Endodermal cell (in vitro differentiated cells): Measurements from ENCODE around the gene KIF3B. TPM values are rescaled to one million over a fixed set of nuclear protein-coding genes. Genes with fewer than 3 reads are reported as not detected.
A peak's percentile ranks its signal among the peaks of the same experiment; 100 is the strongest.

Source experiments
- DNase-seq: peaks from one replicate; pipeline ENCODE4 v3.0.0-alpha.2; 2017
- H3K27ac ChIP-seq: 2 replicates; pipeline ENCODE4 v1.5.1; 2013; ENCODE audit warnings: mild to moderate bottlenecking, low read depth, low read length, moderate library complexity
- H3K27me3 ChIP-seq: 2 replicates; pipeline ENCODE4 v1.6.1; 2013; ENCODE audit warnings: mild to moderate bottlenecking, low read length, moderate library complexity; ENCODE audit not compliant: insufficient read depth, control insufficient read depth, poor library complexity, severe bottlenecking
- H3K36me3 ChIP-seq: 2 replicates; pipeline ENCODE4 v1.7.0; 2013; ENCODE audit warnings: mild to moderate bottlenecking, low read length, moderate library complexity; ENCODE audit not compliant: control insufficient read depth, insufficient read depth
- H3K4me1 ChIP-seq: one replicate; pipeline ENCODE4 v1.7.0; 2013; ENCODE audit warnings: low read length; ENCODE audit not compliant: control insufficient read depth, insufficient read depth
- H3K4me3 ChIP-seq: 2 replicates; pipeline ENCODE4 v1.5.1; 2013; ENCODE audit warnings: mild to moderate bottlenecking, low read length, moderate library complexity
- H3K9ac ChIP-seq: 2 replicates; pipeline ENCODE4 v1.6.1; 2013; ENCODE audit warnings: mild to moderate bottlenecking, low read length, moderate library complexity; ENCODE audit not compliant: poor library complexity, severe bottlenecking; ENCODE audit errors: extremely low read depth
- H3K9me3 ChIP-seq: 2 replicates; pipeline ENCODE4 v1.6.1; 2013; ENCODE audit warnings: mild to moderate bottlenecking, low read length, moderate library complexity; ENCODE audit not compliant: control insufficient read depth
- H3K27ac Mint-ChIP-seq: 2 replicates; pipeline ENCODE4 v1.8.0; 2020; ENCODE audit warnings: mixed read lengths
- H3K27me3 Mint-ChIP-seq: 2 replicates; pipeline ENCODE4 v1.8.0; 2021; ENCODE audit warnings: mild to moderate bottlenecking, mixed read lengths; ENCODE audit not compliant: insufficient read depth
- H3K36me3 Mint-ChIP-seq: 2 replicates; pipeline ENCODE4 v1.8.0; 2020; ENCODE audit warnings: low read depth, mixed read lengths
- H3K4me1 Mint-ChIP-seq: 2 replicates; pipeline ENCODE4 v1.8.0; 2020; ENCODE audit warnings: mixed read lengths
- H3K4me3 Mint-ChIP-seq: 2 replicates; pipeline ENCODE4 v1.8.0; 2020; ENCODE audit warnings: mild to moderate bottlenecking, moderate library complexity, mixed read lengths
- H3K9me3 Mint-ChIP-seq: 2 replicates; pipeline ENCODE4 v1.8.0; 2020; ENCODE audit warnings: mild to moderate bottlenecking, mixed read lengths
- WGBS, 2 experiments: methylation state at CpG; one replicate each; pipeline versions ENCODE4 v1.1.5 to v1.1.7; 2013; ENCODE audit warnings: missing lambda C conversion rate in 2 of 2, mixed read lengths in 1 of 2; ENCODE audit not compliant: insufficient coverage in 1 of 2, insufficient read length in 1 of 2; 5-methylcytosine and 5-hydroxymethylcytosine counted together
- total RNA-seq, 2 donors: library from RNA; stranded (reverse); fragmentation: NEBNext Ultra II Directional in 1 of 2; extraction: Animal tissue kit (Norgen Biotek cat#: 25700) in 1 of 2; gene quantifications; 2 replicates in 1 of 2; 3 replicates in 1 of 2; pipeline ENCODE4 v1.2.1, GENCODE V29; 2021
- TF ChIP-seq, protein P1 (sequence below): fragments of 200-600 bp; sonication (generic); conservative IDR thresholded peaks from 2 replicates; pipeline ENCODE4 v1.5.0; 2021; ENCODE audit warnings: antibody characterized with exemption, mild to moderate bottlenecking

The KIF3B gene
- total RNA-seq, 2 donors from 2014 or later: 31.4 to 41.1 TPM

DNA sequence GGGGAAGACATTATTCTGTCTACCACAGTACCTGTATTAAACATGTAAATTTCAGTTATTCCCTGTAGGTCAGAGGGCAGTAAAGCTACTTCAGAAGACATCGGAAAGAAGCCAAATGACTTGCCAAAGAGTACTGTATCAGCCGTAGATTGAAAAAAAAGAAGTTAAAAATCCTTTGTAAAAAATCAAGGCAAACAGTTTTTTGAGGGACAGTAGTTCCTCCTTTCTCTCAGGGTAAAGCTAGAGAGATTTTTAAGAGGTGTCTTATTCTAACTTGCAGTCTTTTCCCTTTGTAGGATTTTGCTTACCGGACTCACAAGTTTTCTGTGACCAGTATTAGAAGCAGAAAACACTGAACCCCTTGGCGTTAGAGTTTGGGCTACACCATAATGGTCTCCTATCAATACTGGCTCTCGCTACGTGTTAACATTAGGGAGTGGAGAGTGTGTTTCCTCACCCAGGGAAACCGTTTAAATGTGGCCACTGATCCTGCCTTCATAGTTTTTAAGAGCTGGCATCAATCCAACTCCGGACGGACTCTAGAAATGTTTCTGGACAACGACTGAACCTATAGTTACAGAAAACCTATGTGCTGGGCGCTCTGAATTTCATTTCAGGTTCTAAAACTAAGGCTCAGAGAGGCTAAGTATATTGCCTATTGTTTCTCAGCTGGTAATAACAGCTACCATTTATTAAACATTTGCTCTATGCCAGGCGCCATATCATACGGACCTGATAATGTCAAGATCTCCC is 79.3 kb downstream of the KIF3B start:
- no peak overlapping the region for H3K27ac ChIP-seq
- Mint-ChIP-seq H3K36me3 (peaks cover 18% of the 10 kb centered on the region), H3K4me1 (peaks cover 17% of the 10 kb centered on the region), H3K27me3 (peaks cover 77% of the 10 kb centered on the region), H3K9me3 (no peaks in the 10 kb centered on the region), H3K27ac (no peak overlapping the region), H3K4me3 (peak overlapping the region; percentile 95)
- H3K4me1 ChIP-seq: no peaks in the 10 kb centered on the region
- DNase-seq: no peak
- no peaks in the 10 kb centered on the region for H3K9me3 ChIP-seq
- peak overlapping the region; percentile 94 for H3K4me3 ChIP-seq
- 89 to 90% methylated on average over 12 to 13 of the region's 13 CpGs for WGBS, 2 experiments
- H3K27me3 ChIP-seq: no peaks in the 10 kb centered on the region
- H3K36me3 ChIP-seq: no peaks in the 10 kb centered on the region
- no peak overlapping the region for H3K9ac ChIP-seq
- TF ChIP-seq, protein P1, sequence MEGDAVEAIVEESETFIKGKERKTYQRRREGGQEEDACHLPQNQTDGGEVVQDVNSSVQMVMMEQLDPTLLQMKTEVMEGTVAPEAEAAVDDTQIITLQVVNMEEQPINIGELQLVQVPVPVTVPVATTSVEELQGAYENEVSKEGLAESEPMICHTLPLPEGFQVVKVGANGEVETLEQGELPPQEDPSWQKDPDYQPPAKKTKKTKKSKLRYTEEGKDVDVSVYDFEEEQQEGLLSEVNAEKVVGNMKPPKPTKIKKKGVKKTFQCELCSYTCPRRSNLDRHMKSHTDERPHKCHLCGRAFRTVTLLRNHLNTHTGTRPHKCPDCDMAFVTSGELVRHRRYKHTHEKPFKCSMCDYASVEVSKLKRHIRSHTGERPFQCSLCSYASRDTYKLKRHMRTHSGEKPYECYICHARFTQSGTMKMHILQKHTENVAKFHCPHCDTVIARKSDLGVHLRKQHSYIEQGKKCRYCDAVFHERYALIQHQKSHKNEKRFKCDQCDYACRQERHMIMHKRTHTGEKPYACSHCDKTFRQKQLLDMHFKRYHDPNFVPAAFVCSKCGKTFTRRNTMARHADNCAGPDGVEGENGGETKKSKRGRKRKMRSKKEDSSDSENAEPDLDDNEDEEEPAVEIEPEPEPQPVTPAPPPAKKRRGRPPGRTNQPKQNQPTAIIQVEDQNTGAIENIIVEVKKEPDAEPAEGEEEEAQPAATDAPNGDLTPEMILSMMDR: no peak

DNA sequence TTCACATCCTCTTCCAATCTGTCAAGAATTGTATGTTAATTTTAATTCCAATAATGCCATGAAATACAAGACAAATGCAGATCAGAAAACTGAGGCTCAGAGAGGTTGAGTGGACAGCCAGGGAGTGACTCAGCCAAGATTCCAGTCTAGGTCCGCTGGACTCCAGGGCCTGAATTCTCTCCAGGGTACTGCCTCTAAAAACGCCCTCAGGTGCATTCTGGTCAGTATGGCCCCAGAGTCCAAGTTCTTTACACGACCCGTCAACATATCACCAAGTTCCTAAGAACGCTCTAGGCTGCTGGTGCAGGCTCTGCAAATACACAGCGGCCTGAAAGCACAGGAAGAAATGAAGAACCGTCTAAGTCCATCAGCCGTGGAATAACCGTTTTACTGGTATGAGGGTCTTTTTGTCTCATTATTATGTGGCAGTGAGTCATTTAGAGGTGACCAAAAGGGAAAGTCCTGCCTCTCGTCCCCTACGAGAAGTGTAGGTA is 80.0 kb downstream of the KIF3B start:
- TF ChIP-seq, protein P1: no peak
- Mint-ChIP-seq H3K4me3 (peak overlapping the region; percentile 95), H3K36me3 (peaks cover 22% of the 10 kb centered on the region), H3K27ac (peak overlapping the region; percentile 100), H3K4me1 (peaks cover 17% of the 10 kb centered on the region), H3K9me3 (no peaks in the 10 kb centered on the region), H3K27me3 (peaks cover 78% of the 10 kb centered on the region)
- H3K36me3 ChIP-seq: no peaks in the 10 kb centered on the region
- H3K4me1 ChIP-seq: no peaks in the 10 kb centered on the region
- peak overlapping the region; percentile 88 for H3K9ac ChIP-seq
- no peaks in the 10 kb centered on the region for H3K27me3 ChIP-seq
- H3K9me3 ChIP-seq: no peaks in the 10 kb centered on the region
- WGBS, 2 experiments: 9 to 10% methylated on average over 11 of the region's 11 CpGs
- H3K4me3 ChIP-seq: peak overlapping the region; percentile 94
- no peak for DNase-seq
- H3K27ac ChIP-seq: peak overlapping the region; percentile 87

DNA sequence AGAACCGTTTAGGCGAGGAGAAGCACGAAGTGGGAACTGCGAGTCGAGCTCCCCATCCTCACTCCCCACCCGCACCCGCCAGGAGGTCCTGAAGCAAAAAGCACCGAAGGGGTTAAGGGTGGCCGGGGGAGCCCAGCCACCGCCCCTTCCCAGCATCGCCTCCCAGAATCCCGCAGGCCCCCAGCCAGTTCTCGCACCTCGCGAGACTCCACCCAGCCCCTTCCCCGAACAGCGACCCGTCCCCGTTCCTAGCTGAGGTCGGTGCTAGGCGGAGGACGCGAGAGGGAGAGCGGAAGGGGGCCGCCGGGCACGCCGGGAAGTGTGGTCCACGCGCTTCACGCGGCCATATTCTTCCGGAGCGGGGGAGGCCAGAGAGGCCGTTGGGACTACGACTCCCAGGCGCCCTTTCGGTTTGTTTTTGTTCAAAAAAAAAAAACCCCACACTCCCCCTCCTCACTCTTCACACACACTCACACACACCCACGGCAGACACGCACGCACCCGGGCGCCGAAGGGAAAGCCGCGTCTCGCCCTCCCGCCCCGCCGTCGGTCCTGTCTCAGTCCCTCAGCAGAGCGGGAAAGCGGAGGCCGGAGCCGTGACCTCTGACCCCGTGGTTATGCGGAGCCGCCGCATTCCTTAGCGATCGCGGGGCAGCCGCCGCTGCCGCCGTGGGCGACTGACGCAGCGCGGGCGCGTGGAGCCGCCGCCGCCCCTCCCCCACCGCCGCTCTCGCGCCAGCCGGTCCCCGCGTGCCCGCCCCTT is 80.6 kb downstream of the KIF3B start, which contains the start of gene ASXL1:
TSS of gene ASXL1 (plus strand) at position 463 of the 763 bp plus-strand sequence. CDS start 445 bp downstream, outside the sequence.
- WGBS, 2 experiments: 0% methylated on average over 19 to 83 of the region's 83 CpGs
- Histone ChIP-seq H3K4me3 (peak within 1 kb of the TSS; percentile 94), H3K9ac (peak within 1 kb of the TSS; percentile 88), H3K27ac (peak within 1 kb of the TSS; percentile 99), H3K27me3 (no peaks in the 10 kb centered on the region), H3K9me3 (no peaks in the 10 kb centered on the region), H3K4me1 (no peaks in the 10 kb centered on the region), H3K36me3 (no peaks in the 10 kb centered on the region)
- TF ChIP-seq, protein P1: no peak
- no peaks in the 10 kb centered on the region for H3K9me3 Mint-ChIP-seq
- peak; percentile 100 for DNase-seq
- H3K4me1 Mint-ChIP-seq: peaks cover 17% of the 10 kb centered on the region
- H3K36me3 Mint-ChIP-seq: peaks cover 22% of the 10 kb centered on the region
- peak within 1 kb of the TSS; percentile 95 for H3K4me3 Mint-ChIP-seq
- peaks cover 81% of the 10 kb centered on the region for H3K27me3 Mint-ChIP-seq
- peak within 1 kb of the TSS; percentile 100 for H3K27ac Mint-ChIP-seq
